ENCODE measurements around the gene GDF10. TPM values are rescaled to one million over a fixed set of nuclear protein-coding genes. Genes with fewer than 3 reads are reported as not detected.

Gene GDF10
- total and polyA plus RNA-seq, 2 of the 13 experiments (the other 11 are each of a cell fraction or from before 2014, with no cell fraction given): 0.03 TPM; not detected in 1

DNA sequence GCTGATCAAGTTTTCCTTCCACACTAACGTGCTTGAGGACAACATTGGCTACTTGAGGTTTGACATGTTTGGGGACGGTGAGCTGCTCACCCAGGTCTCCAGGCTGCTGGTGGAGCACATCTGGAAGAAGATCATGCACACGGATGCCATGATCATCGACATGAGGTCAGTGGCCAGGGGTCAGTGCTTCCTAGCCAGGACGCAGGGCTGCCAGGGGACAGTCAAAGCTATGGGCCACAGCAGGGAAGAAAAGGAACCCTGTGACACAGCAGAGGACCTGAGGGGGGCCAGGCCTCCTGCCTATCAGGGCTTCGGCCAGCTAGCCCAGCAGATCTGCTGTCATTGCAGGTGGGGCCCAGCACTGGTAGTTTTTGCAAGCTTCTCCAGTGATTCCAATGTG lies 53.4 kb downstream of the GDF10 start (continued):
- TF ChIP-seq ZNF281 (CRISPR knock-in tag; IDR thresholded peaks at IDR 0.05; ENCODE audit: borderline replicate concordance): no peak
- TF ChIP-seq SMC3 (IDR thresholded peaks at IDR 0.05; ENCODE audit: low read length): no peak
- no peak for TF ChIP-seq NBN (conservative IDR thresholded peaks at IDR 0.05)
- no peak for TF ChIP-seq ZNF713 (CRISPR knock-in tag; IDR thresholded peaks at IDR 0.05)
- no peak for TF ChIP-seq KDM6A (CRISPR knock-in tag; IDR thresholded peaks at IDR 0.05; ENCODE audit: low read depth)

DNA sequence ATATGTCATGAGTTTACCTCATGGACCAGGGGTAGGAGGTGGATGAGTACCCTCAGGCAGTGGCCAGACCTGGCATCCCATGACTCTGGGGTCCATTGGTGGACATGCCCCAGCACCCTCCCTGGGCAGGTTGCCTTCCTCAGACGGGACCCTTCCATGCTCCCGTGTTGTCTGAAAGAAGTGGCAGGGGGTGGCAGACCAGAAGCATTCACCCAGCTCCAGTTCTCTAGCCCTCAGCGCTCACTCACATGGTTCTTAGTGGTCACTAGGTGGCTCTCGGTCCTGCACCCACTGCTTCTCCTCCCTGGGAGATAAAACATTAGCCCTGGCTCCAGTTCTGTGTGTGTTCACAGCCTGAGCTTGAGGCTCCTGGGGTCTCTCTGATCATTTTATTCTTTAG lies 54.2 kb downstream of the GDF10 start:
- no peak for FAIRE-seq
- peak; percentile 12 for DNase-seq (ENCODE audit: low spot score)
- POLR2A ChIA-PET: no interaction called here

More for the DNA sequence above, 54.2 kb downstream of the GDF10 start:
- Histone ChIP-seq H3K27ac (ENCODE audit: extremely low read length, insufficient read depth, low read length) (no peak overlapping the region), H3K36me3 (replicated peaks in 1 of 2; ENCODE audit: control insufficient read depth in 1 of 2, insufficient read depth in 2 of 2, low read length in 2 of 2) (no peaks in the 10 kb centered on the region), H4K20me1 (ENCODE audit: insufficient read depth, low read length) (no peaks in the 10 kb centered on the region), H3K9me3 (ENCODE audit: low read length) (no peaks in the 10 kb centered on the region), H2AFZ (ENCODE audit: low read length) (no peak overlapping the region), H3K27me3 (ENCODE audit: control insufficient read depth in 1 of 2, insufficient read depth in 2 of 2, low read length in 2 of 2) (peaks cover 8 to 16% of the 10 kb centered on the region in 2 experiments; a peak in 3 of 5 replicates), H3K4me3 (replicated peaks in 1 of 3; ENCODE audit: insufficient read depth in 1 of 3, low read depth in 2 of 3, low read length in 3 of 3) (no peak overlapping the region), H3K4me2 (ENCODE audit: low read depth, low read length) (no peak overlapping the region), H3K79me2 (ENCODE audit: insufficient read depth, low read length) (no peaks in the 10 kb centered on the region), H3K9ac (ENCODE audit: insufficient read depth, low read depth, low read length) (no peak overlapping the region), H3K4me1 (ENCODE audit: insufficient read depth, low read length) (no peaks in the 10 kb centered on the region)
- CTCF ChIA-PET (ENCODE audit: low intra/inter-chr PET ratio, low total read pairs): no interaction called here
- no TSS peak for BruUV-seq (replicated peaks)
- TF ChIP-seq ZBTB26 (CRISPR knock-in tag; IDR thresholded peaks at IDR 0.05; ENCODE audit: borderline replicate concordance) (no peak), NCOR1 (IDR thresholded peaks at IDR 0.05; ENCODE audit: borderline replicate concordance, low read length) (no peak), ZNF207 (IDR thresholded peaks at IDR 0.05; ENCODE audit: borderline replicate concordance) (no peak), ZNF30 (CRISPR knock-in tag; IDR thresholded peaks at IDR 0.05) (no peak), ZNF614 (CRISPR knock-in tag; IDR thresholded peaks at IDR 0.05; ENCODE audit: borderline replicate concordance) (no peak), MEIS1 (CRISPR knock-in tag; IDR thresholded peaks at IDR 0.05; ENCODE audit: borderline replicate concordance) (no peak), MTA3 (CRISPR knock-in tag; IDR thresholded peaks at IDR 0.05) (no peak), SMC3 (IDR thresholded peaks at IDR 0.05; ENCODE audit: low read length) (peak; percentile 33; the same call in 1 of the 2 replicates), RBAK (CRISPR knock-in tag; IDR thresholded peaks at IDR 0.05) (no peak), ATF1 (CRISPR knock-in tag; IDR thresholded peaks at IDR 0.05) (no peak), STAG1 (CRISPR knock-in tag; IDR thresholded peaks at IDR 0.05) (peak; percentile 50), SRY (CRISPR knock-in tag; IDR thresholded peaks at IDR 0.05) (no peak)
- TF ChIP-seq, protein P1, sequence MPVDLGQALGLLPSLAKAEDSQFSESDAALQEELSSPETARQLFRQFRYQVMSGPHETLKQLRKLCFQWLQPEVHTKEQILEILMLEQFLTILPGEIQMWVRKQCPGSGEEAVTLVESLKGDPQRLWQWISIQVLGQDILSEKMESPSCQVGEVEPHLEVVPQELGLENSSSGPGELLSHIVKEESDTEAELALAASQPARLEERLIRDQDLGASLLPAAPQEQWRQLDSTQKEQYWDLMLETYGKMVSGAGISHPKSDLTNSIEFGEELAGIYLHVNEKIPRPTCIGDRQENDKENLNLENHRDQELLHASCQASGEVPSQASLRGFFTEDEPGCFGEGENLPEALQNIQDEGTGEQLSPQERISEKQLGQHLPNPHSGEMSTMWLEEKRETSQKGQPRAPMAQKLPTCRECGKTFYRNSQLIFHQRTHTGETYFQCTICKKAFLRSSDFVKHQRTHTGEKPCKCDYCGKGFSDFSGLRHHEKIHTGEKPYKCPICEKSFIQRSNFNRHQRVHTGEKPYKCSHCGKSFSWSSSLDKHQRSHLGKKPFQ (CRISPR knock-in tag; IDR thresholded peaks at IDR 0.05; ENCODE audit: insufficient replicate concordance): no peak
- TF ChIP-seq, protein P2, sequence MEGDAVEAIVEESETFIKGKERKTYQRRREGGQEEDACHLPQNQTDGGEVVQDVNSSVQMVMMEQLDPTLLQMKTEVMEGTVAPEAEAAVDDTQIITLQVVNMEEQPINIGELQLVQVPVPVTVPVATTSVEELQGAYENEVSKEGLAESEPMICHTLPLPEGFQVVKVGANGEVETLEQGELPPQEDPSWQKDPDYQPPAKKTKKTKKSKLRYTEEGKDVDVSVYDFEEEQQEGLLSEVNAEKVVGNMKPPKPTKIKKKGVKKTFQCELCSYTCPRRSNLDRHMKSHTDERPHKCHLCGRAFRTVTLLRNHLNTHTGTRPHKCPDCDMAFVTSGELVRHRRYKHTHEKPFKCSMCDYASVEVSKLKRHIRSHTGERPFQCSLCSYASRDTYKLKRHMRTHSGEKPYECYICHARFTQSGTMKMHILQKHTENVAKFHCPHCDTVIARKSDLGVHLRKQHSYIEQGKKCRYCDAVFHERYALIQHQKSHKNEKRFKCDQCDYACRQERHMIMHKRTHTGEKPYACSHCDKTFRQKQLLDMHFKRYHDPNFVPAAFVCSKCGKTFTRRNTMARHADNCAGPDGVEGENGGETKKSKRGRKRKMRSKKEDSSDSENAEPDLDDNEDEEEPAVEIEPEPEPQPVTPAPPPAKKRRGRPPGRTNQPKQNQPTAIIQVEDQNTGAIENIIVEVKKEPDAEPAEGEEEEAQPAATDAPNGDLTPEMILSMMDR (CRISPR knock-in tag; IDR thresholded peaks at IDR 0.05): peak; percentile 52
- in situ Hi-C loops (cut with HindIII; ENCODE audit: extremely low pct_ligation_motif_present, low pct_unique_long_range_greater_than_20kb): no loop called here
- ATAC-seq: peak; percentile 78
- intact Hi-C loops (cut with micrococcal nuclease; ENCODE audit: unreplicated experiment): no loop called here
- 4% methylated on average over 4 of the region's 4 CpGs for WGBS (ENCODE audit: low lambda C conversion rate)

All from HepG2 (cell line).